Measurements from ENCODE around the gene ENTPD2. TPM values are rescaled to one million over a fixed set of nuclear protein-coding genes. Genes with fewer than 3 reads are reported as not detected.

Gene ENTPD2
- total and polyA plus RNA-seq, 9 of the 15 experiments (the other 6 are each of a cell fraction or from before 2014, with no cell fraction given): 0.04 to 0.60 (median 0.14) TPM; not detected in 4

- TF ChIP-seq MGA (IDR thresholded peaks at IDR 0.05) (no peak), MTA1 (IDR thresholded peaks at IDR 0.05; ENCODE audit: borderline replicate concordance) (no peak), PHF8 (IDR thresholded peaks at IDR 0.05; ENCODE audit: borderline replicate concordance, low read length) (no peak), SNIP1 (IDR thresholded peaks at IDR 0.05; ENCODE audit: low read depth) (no peak)
- TF ChIP-seq, protein P1, sequence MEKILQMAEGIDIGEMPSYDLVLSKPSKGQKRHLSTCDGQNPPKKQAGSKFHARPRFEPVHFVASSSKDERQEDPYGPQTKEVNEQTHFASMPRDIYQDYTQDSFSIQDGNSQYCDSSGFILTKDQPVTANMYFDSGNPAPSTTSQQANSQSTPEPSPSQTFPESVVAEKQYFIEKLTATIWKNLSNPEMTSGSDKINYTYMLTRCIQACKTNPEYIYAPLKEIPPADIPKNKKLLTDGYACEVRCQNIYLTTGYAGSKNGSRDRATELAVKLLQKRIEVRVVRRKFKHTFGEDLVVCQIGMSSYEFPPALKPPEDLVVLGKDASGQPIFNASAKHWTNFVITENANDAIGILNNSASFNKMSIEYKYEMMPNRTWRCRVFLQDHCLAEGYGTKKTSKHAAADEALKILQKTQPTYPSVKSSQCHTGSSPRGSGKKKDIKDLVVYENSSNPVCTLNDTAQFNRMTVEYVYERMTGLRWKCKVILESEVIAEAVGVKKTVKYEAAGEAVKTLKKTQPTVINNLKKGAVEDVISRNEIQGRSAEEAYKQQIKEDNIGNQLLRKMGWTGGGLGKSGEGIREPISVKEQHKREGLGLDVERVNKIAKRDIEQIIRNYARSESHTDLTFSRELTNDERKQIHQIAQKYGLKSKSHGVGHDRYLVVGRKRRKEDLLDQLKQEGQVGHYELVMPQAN (IDR thresholded peaks at IDR 0.05; ENCODE audit: borderline replicate concordance): no peak
Observed at GRCh38 chr9:137007816-137008270, 46.0 kb downstream of the ENTPD2 start (continued).

Measured in K562 (cell line).